Spleen (tissue), 11 donors: ENCODE data around the gene RAB32. TPM values are rescaled to one million over a fixed set of nuclear protein-coding genes. Genes with fewer than 3 reads are reported as not detected.
"Not testable (repeated sequence)": the region's sequence is repeated elsewhere in the genome, so short reads cannot be mapped to it uniquely, and the experiment has no call there.

Experiments used
- DNase-seq: peaks from one replicate; pipeline ENCODE4 v3.0.0-alpha.2; 2020
- H3K27ac ChIP-seq, 8 donors: fragments of 200-600 bp; sonication (generic) in 7 of 8; 1 replicate in 4 of 8; 2 replicates in 4 of 8; pipeline versions ENCODE4 v1.5.0 to v1.8.0; 2016 to 2021; ENCODE audit warnings: inconsistent platforms in 4 of 8, mild to moderate bottlenecking in 4 of 8, moderate library complexity in 1 of 8
- H3K27me3 ChIP-seq, 7 donors: fragments of 200-600 bp; sonication (generic) in 6 of 7; replicated peaks in 1 of 7; 1 replicate in 4 of 7; 2 replicates in 3 of 7; pipeline versions ENCODE4 v1.5.0 to v1.8.0; 2016 to 2021; ENCODE audit warnings: inconsistent platforms in 3 of 7, mild to moderate bottlenecking in 1 of 7
- H3K36me3 ChIP-seq, 6 donors: fragments of 200-600 bp; sonication (generic) in 5 of 6; 1 replicate in 4 of 6; 2 replicates in 2 of 6; pipeline versions ENCODE4 v1.5.0 to v1.8.0; 2016 to 2021; ENCODE audit warnings: inconsistent platforms in 2 of 6
- H3K4me1 ChIP-seq, 6 donors: fragments of 200-600 bp; sonication (generic) in 5 of 6; 1 replicate in 3 of 6; 2 replicates in 3 of 6; pipeline versions ENCODE4 v1.5.0 to v1.8.0; 2016 to 2021; ENCODE audit warnings: inconsistent platforms in 3 of 6
- H3K4me3 ChIP-seq, 8 donors: fragments of 200-600 bp; sonication (generic) in 7 of 8; 1 replicate in 4 of 8; 2 replicates in 4 of 8; pipeline versions ENCODE4 v1.5.0 to v1.8.0; 2016 to 2021; ENCODE audit warnings: inconsistent platforms in 4 of 8, mild to moderate bottlenecking in 4 of 8, moderate library complexity in 2 of 8
- H3K9me3 ChIP-seq, 8 donors: fragments of 200-600 bp; sonication (generic) in 7 of 8; 1 replicate in 4 of 8; 2 replicates in 4 of 8; pipeline versions ENCODE4 v1.5.0 to v1.8.0; 2016 to 2021; ENCODE audit warnings: inconsistent platforms in 4 of 8
- CTCF ChIP-seq, 11 experiments: fragments of 200-600 bp in 7 of 11; fragments of 450-650 bp in 4 of 11; sonication (generic) in 4 of 11; IDR thresholded peaks in 8 of 11; conservative IDR thresholded peaks in 3 of 11; 1 replicate in 7 of 11; 2 replicates in 4 of 11; pipeline versions ENCODE4 v1.4.0 to v1.8.0; 2016 to 2021; ENCODE audit warnings: antibody characterized with exemption in 11 of 11, inconsistent platforms in 4 of 11, mild to moderate bottlenecking in 1 of 11
- POLR2A ChIP-seq, 3 donors: fragments of 450-650 bp; IDR thresholded peaks; one replicate each; pipeline ENCODE4 v1.5.1; 2017; ENCODE audit warnings: antibody characterized with exemption in 3 of 3, mild to moderate bottlenecking in 1 of 3
- POLR2AphosphoS5 ChIP-seq, 3 donors: sonication (generic); formaldehyde crosslinking; IDR thresholded peaks; one replicate each; pipeline ENCODE4 v1.5.1; 2017; ENCODE audit warnings: antibody characterized with exemption in 3 of 3
- WGBS, 5 donors: extraction: QIAGEN DNeasy Blood & Tissue Kit in 3 of 5; methylation state at CpG; one replicate each; pipeline versions ENCODE4 v1.1.5 to v1.1.7; 2013 to 2018; 5-methylcytosine and 5-hydroxymethylcytosine counted together
- intact Hi-C: fragments of 100-400 bp; cut with DNase I; formaldehyde crosslinking; loops from one replicate; pipeline ENCODE4 v1.15.0; 2023; ENCODE audit warnings: low total_unique reads
- polyA plus RNA-seq, 3 donors: library from polyadenylated mRNA; stranded (reverse); fragments of 200-250 nt; gene quantifications; one replicate each; pipeline ENCODE4 v1.2.1, GENCODE V29; 2013
- total RNA-seq, 7 donors: library from RNA; depleted of rRNA in 3 of 7; stranded (reverse); fragments of >200 nt in 3 of 7; fragmentation: NEBNext Ultra II Directional in 4 of 7; extraction: Animal tissue kit (Norgen Biotek cat#: 25700) in 4 of 7; gene quantifications; one replicate each; pipeline versions ENCODE4 v1.1.0 to v1.2.1, GENCODE V29; 2016 to 2021
- donor health status: healthy with polysubstance abuse.
- donor health status: DM: no; HTN: no; CAD: no; lungs with moderate emphysema.
- donor health status: DM: no; HTN: no; CAD: no.
- donor health status: Bipolar disorder and iron deficiency.
- donor health status: healthy.
- donor health status: DM: no; HTN: no; CAD: no.
- donor health status: DM: yes; HTN: yes; CAD: no.

The RAB32 gene
- total and polyA plus RNA-seq, 10 donors, result 20.1 to 88.6 (median 46.8) TPM

GRCh38 chr6:146560607-146561006 is 17.0 kb downstream of the RAB32 start:
- intact Hi-C loops, result no loop called here
- no peak overlapping the region for H3K4me3 ChIP-seq
- 44 to 51% (median 46%) methylated on average over 1 of the region's 1 CpG for WGBS, 5 donors
- no peak for DNase-seq
- H3K9me3 ChIP-seq, result no peaks in the 10 kb centered on the region
- no peak overlapping the region for H3K27ac ChIP-seq
- no peaks in the 10 kb centered on the region for H3K4me1 ChIP-seq
- TF ChIP-seq POLR2A (IDR thresholded peaks at IDR 0.05) (no peak), POLR2AphosphoS5 (IDR thresholded peaks at IDR 0.05) (no peak), CTCF (IDR thresholded peaks at IDR 0.05 in 8 of 11, conservative IDR thresholded peaks at IDR 0.05 in 3 of 11) (no peak)
- H3K36me3 ChIP-seq, result peaks cover 0 to 5% (median 0%) of the 10 kb centered on the region in 6 donors
- H3K27me3 ChIP-seq, result no peaks in the 10 kb centered on the region

GRCh38 chr6:146566661-146567060 is 23.0 kb downstream of the RAB32 start:
- H3K4me3 ChIP-seq, H3K36me3 ChIP-seq, H3K27me3 ChIP-seq, DNase-seq, H3K27ac ChIP-seq, intact Hi-C loops, H3K4me1 ChIP-seq: not testable (repeated sequence)
- 69 to 84% (median 76%) methylated on average over 2 of the region's 2 CpGs for WGBS, 5 donors
- H3K9me3 ChIP-seq, result peaks cover 0 to 24% (median 9%) of the 10 kb centered on the region in 8 donors

- H3K4me1 ChIP-seq, intact Hi-C loops, H3K4me3 ChIP-seq, H3K36me3 ChIP-seq, H3K27me3 ChIP-seq, DNase-seq, H3K27ac ChIP-seq: not testable (repeated sequence)
- WGBS, 5 donors, result 84 to 88% (median 85%) methylated on average over 3 of the region's 3 CpGs
- H3K9me3 ChIP-seq, result peaks cover 0 to 29% (median 9%) of the 10 kb centered on the region in 8 donors
Measured at GRCh38 chr6:146568619-146569018, 25.0 kb downstream of the RAB32 start.

- Histone ChIP-seq H3K9me3 (peaks cover 0 to 37% (median 19%) of the 10 kb centered on the region in 8 donors), H3K4me1 (no peaks in the 10 kb centered on the region), H3K27ac (no peak overlapping the region), H3K27me3 (no peaks in the 10 kb centered on the region), H3K4me3 (no peak overlapping the region), H3K36me3 (no peaks in the 10 kb centered on the region)
- TF ChIP-seq POLR2A (IDR thresholded peaks at IDR 0.05) (no peak), CTCF (IDR thresholded peaks at IDR 0.05 in 8 of 11, conservative IDR thresholded peaks at IDR 0.05 in 3 of 11) (no peak), POLR2AphosphoS5 (IDR thresholded peaks at IDR 0.05) (no peak)
- WGBS, 5 donors, result 88 to 100% (median 97%) methylated on average over 1 of the region's 1 CpG
- intact Hi-C loops, result no loop called here
- DNase-seq, result no peak
Measured at GRCh38 chr6:146574211-146574610, 30.6 kb downstream of the RAB32 start.

- H3K9me3 ChIP-seq, result peaks cover 0 to 20% (median 10%) of the 10 kb centered on the region in 8 donors
- H3K27ac ChIP-seq, result no peak overlapping the region
- H3K27me3 ChIP-seq, result no peaks in the 10 kb centered on the region
- TF ChIP-seq CTCF (IDR thresholded peaks at IDR 0.05 in 8 of 11, conservative IDR thresholded peaks at IDR 0.05 in 3 of 11) (no peak), POLR2AphosphoS5 (IDR thresholded peaks at IDR 0.05) (no peak), POLR2A (IDR thresholded peaks at IDR 0.05) (no peak)
- intact Hi-C loops, result no loop called here
- H3K4me1 ChIP-seq, result peaks cover 0 to 6% (median 0%) of the 10 kb centered on the region in 6 donors
- no peaks in the 10 kb centered on the region for H3K36me3 ChIP-seq
- H3K4me3 ChIP-seq, result no peak overlapping the region
- DNase-seq, result no peak
Measured at GRCh38 chr6:146578054-146578453, 34.4 kb downstream of the RAB32 start.
